NCI-H1092 treated with DMSO at 0.1 percent for 48 hours (cell line): Measurements from ENCODE around the gene FGFR1OP2.
A peak's percentile ranks its signal among the peaks of the same experiment; 100 is the strongest.
"Not testable (repeated sequence)": the region's sequence is repeated elsewhere in the genome, so short reads cannot be mapped to it uniquely, and the experiment has no call there.

ENCODE experiments used
- DNase-seq: peaks from one replicate; lab custom pipeline; 2025; lab: John Stamatoyannopoulos, UW

FGFR1OP2 gene

DNA sequence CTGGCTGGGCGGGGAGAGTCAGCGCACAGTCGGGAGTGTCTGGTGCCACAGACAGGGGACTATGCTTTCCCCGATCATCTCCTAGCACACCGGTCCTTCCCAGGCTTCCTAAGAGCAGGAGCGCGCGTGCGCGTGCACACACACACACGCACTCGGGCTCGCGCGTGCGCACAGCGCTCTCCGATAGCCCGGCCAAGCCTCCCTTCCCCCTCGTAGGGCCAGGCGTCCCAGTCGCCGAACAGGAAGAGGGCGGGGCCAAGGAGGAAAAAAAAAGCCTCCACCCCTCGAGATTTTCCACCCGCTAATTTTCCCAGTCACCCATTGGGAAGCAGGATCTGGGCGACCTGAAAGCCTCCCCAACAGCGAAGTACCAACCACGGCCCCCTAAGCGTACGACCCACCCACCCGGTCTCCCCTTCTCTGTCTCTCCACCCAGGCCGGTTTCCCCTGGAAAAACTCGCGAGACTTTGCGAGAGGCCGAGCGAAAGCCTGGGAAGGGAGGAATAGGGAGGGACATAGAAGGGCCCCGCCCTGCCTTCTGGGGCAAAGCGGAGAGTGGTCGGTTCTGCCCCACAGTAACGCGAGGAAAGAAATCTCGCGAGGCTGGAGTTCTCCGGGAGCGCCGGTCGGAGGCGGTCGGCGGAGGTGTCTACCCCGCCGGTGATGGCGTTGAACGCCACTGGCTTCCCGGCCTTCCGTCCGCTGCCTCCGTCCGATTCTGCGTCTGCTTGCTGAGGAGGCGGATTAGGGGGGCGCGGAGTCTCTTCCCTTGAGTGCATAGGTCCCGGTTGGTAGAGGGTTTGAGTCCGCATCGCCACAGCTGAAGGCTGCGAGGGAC is at the start of gene FGFR1OP2, which contains the start of gene INTS13:
Gene FGFR1OP2 (plus strand): TSS at position 608 of the 838 bp plus-strand sequence. CDS start 15,689 bp downstream, outside the sequence.
Gene INTS13 (minus strand): TSS at position 119 of the 838 bp plus-strand sequence. CDS start 1,178 bp downstream, outside the sequence.
- peak; percentile 98 for DNase-seq

DNA sequence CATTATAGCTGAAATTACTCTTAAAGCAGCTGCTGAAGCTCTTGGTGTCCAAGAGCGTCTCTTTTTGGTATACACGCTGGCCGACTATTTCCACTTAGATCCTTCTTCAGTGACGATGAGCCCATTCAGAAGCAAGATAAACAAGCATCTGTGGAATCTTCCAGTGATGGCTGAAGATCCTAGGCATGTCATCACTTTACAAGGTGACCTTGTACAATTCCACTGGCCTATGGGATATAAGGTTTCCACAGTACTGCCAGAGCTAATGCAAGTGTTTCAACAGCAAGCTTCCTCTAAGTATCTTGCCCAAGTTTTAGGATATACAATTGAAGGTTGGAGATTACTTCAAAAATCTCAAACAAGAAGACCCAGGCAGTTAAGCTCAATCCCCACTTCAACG is 47.5 kb upstream of the FGFR1OP2 start:
- no peak for DNase-seq

DNA sequence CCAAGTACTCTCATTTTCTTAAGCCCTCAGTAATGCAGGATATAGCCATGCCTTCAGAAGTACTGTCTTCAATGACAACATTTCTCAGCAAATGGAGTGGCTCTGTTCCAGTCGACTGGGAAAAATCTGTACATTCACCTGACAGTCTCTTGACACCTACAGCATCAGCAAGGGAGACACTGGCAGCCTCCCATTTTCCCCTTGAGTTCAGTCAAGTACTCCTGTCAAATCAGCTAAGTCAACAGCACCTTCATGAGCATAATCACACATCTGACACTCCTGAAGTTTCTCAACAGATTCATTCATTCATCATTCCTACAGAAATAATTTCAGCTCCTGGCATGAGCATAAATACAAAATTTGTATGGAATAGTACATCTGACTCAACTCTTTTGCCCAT is 46.6 kb upstream of the FGFR1OP2 start:
- DNase-seq: no peak

DNA sequence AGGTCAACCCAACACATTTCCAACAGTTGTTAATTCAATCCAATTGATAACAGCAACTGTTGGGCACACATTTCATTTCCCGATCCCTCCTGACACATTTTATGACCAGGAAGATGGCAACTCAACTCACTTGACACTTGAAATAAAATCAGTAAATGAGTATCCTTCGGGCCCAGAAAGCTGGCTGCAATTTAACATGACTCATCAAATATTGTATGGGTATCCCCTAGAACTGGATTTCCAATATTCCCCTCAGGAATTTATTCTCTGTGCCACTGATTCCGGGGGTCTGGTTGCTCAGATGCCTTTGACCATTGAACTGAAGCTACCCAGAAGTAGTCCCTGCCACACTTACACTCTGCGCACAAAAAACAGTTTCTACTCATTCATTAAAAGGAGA is 42.6 kb upstream of the FGFR1OP2 start:
- no peak for DNase-seq

DNA sequence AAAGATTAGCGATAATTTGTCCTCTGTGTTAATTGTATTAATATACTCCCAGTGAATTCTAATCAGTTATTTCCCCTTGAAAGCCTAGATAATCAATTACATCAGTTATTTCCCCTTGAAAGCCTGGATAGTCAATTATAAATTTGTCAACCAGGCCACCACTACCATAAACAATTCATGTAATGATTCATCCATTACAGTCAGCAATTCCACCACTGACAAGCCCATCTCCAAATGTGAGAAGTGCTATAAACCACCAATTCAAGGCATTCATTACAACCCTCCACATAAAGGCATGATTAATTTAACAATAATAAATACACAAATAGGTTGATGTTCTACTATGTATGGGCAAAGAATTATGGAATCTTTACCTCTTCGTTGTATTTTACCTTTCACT is 41.4 kb upstream of the FGFR1OP2 start:
- DNase-seq: no peak

DNA sequence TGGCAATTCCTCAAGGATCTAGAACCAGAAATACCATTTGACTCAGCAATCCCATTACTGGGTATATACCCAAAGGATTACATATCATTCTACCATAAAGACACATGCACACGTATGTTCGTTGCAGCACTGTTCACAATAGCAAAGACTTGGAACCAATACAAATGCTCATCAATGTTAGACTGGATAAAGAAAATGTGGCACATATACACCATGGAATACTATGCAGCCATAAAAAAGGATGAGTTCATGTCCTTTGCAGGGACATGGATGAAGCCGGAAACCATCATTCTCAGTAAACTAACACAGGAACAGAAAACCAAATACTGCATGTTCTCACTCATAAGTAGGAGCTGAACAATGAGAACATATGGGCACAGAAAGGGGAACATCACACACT is 34.9 kb upstream of the FGFR1OP2 start:
- DNase-seq: not testable (repeated sequence)

DNA sequence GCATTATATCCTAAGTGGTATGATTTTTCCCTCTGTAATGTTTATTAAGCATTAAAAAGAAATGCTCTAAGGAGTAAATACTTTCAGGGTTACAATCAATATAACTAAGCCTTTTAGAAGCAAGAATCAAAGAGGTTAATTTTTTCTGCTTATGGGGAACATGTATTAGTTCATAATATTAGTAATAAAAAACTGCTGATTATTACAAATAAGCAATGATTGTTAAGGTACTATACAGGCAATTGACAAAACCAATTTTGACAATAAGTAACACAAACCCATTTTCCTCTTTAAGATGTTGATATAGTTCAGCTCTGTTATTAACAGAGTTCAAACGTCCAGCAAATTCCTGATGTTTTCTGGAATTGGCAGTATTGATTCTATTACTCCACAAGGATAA is 32.2 kb upstream of the FGFR1OP2 start:
- DNase-seq: no peak

DNA sequence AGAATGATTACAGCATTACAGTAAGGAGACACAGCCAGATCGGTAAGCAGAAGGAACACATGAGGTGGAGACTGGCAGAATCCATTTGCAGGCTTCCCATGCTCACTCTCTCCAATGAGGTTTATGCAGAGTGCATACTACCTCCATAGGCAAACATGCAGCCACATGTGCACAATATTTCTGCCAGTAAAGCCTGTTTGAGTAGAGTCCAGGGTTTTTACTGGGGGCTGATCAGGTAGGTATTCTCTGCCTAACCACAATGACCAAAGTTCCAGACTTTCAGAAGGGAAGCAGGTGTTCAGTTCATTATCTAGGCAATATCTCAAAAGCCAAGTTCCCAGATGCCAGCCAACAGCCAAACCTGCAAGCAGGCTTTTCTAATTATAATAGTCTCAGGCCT is 31.6 kb upstream of the FGFR1OP2 start:
- no peak for DNase-seq

DNA sequence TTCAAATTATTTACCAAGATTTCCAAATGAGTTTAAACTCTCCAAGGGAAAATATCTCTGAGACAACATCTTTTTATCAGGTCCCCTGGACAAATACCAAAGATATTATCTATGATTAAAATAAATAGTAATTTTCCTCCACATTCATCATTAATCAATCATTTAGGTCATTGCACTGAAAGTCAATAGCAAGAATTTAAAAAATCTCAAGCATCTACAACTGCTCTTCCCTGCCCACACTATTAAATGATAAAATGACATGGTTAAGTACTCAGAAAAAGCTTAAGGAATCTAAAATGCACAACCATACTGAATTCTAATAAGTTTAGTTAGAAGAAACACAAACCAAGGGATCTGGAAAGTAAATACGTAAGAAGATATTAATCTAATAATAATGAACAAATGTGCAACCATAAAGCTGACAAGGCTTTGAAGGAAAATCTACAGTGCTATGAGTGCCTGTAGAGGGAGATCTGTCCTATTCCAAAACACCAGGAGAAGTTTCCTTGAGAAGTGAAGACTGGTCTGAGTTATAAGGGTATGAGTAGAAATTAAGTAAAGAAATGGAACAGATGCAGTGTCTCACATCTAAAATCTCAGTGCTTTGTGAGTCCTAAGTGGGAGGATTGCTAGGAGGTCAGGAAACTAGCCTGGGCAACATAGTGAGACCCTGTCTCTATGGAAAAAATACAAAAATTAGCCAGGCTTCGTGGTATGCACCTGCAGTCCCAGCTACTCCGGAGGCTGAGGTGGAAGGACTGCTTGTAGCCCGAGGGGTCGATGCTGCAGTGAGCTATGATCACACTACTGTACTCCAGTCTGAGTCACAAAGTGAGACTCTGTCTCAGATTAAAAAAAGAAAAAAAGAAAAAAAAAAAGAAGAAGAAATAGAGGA is 19.7 kb upstream of the FGFR1OP2 start:
- DNase-seq: no peak

DNA sequence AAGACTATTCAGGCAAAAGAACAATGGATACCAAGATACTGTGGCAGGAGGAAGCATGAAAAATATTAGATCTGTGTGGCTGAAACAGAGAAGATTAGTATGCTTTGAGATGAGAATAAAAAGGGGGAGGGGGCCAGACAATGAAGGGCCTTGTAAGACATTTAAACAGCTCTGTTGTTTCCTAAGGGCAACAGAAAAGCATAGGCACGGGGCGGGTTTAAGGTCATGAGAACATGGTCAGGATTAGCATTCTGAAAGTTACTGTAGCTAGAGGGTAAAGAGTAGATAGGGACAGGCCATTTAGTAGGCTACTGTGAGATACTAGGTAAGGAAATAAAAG is 19.1 kb upstream of the FGFR1OP2 start:
- no peak for DNase-seq

DNA sequence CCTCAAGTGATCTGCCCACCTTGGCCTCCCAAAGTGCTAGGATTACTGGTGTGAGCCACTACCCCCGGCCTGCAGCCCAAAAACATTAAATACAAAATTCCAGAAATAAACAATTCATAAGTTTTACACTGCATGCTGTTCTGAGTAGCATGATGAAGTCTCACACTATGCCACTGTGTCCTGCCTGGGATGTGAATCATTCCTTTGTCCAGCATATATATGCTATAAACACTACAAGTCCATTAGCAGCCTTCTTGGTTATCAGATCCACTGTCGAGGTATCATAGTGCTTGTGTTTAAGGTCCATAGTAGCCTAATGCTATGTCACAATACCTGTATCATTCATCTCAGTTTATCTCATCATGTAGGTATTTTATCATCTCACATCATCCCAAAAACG is 16.4 kb upstream of the FGFR1OP2 start:
- no peak for DNase-seq

DNA sequence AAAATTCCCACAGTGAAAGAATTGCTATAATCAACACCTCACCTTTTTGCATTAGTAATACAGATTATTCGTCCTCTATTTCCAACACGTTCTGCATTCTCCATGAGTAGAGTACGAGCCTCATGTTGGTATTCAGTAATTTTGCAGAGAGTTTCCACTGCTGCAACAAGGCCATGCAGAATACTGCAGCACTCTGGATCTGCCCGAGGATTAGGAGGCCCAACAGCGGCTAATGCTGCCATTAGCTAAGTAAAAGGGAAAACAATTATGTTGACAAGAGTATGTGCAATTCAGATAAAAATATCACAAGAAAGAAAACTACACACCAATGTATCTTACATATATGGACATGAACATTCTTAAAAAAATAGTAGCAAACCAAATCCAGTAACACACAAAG is 9.6 kb upstream of the FGFR1OP2 start:
- no peak for DNase-seq

DNA sequence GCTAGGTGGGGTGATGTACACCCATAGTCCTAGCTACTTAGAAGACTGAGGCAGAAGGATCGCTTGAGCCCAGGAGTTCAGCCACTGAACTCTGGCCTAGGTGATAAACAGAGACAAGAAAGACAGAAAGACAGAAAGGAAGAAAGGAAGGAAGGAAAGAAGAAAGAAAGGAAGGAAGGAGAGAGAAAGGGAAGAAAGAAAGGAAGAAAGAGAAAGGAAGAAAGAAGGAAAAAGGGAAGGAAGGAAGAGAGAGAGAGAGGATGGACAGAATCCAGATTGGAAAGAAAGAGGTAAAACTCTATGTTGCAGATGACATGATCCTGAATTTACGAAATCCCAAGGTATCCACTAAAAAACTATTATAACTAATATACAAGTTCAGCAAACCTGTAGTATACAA is 8.7 kb upstream of the FGFR1OP2 start:
- no peak for DNase-seq

DNA sequence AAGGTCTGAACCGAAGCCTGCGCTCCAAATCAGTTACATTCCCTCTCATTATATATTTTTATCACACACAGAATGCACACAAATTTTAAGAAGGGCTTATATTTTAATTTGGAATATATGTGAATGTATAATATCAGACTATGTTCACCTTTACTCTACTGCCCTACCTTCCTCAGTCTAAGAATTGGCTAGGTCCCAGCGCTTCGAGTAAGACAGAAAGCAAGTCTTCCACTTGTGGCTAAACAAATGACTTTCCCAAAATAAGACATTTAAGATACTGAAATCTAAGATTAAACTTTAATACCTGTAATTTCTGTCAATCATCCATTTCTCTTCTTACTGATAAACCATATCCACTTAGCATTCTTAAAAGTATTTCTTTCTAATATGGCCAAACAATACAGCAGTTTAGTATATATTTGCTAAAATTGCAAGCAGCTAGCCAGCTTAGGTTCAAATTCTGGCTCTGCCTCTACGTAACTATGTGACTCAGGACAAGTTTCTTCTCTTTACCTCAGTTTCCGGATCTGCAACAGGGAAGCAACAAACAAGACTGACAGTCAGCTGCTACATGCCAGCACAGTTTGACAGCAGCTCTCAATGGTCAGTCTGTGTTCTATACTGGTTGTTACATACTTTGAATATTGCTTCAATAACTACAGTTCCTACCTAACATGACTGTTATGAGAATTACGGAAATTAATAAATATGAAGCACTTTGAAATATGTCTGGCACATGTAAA is 2.5 kb upstream of the FGFR1OP2 start:
- DNase-seq: no peak

DNA sequence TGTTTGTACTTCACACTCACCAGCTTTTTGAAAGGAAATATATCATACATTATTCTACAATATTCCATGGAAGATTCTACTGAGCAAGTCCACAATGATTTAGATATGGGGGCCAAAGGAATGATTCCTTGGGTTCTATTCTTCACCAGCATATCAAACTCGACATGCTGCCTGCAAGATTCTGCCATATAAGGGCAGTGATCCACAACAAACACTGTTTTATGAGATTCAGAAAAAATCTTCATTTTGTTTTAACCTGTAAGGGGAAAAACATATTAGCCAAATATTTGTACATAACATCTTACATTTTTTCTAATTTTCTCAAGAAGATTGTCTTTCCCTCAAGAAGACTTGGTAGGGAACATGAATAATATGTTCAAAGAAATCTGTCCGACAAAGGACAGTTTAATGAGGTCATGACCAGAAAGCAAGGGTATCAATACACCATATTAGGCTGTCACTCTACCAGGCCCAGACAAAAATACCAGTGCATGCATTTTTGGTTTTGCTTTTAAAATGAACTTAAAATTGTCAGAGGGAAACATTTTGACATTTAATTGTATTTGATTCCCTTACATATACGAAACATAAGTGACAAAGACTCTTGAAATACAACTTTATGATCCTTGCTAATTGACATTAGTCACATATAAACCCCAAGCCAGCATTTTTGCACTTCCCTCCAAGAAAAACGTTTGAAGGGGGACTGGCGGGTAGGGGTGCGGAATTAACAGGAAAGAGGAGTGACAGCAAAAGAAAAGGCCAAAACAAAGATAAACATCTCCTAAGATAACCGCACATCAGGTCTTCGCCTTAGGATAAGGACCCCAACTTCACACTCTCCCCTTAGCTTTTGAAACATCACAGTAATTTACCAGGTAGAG is 1.5 kb upstream of the FGFR1OP2 start:
- DNase-seq: no peak

DNA sequence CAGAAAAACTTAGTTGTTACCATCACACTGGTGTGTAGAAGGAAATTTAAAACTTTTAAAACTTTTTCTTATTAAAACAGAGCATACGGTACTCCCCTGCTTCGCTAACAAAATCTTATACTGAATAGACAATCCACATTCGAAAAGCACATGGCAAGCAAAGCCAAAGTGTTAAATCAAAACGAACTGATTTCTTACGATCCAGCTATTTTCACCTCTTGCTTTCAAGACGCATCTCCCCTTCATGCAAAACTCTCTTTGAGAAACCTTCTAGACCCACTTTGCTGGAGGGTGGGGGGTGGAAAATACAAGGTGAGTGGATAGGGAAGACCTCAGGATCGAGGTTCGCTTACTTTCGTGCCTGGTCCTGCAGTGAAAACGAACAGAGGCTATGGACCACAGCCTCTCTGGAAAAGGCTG is 817 bp upstream of the FGFR1OP2 start:
- DNase-seq: no peak

DNA sequence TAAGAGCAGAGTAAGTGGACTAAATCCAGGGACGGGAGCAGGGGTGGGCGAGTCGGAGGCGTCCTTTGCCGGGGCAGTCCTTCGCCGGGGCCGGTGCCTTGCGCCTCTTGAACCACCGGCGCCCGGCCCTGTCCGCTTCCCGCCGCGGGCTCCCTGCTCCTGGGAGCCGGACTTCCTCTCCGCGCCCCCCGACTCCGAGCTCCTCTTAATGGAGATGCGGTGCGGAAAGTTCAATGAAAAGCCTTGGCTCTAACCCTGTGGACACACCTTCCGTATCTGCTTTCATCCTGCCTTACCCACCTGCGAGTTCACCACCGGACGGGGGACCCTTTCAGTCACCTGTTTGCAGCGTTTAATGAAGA is 412 bp downstream of the FGFR1OP2 start:
- DNase-seq: no peak

DNA sequence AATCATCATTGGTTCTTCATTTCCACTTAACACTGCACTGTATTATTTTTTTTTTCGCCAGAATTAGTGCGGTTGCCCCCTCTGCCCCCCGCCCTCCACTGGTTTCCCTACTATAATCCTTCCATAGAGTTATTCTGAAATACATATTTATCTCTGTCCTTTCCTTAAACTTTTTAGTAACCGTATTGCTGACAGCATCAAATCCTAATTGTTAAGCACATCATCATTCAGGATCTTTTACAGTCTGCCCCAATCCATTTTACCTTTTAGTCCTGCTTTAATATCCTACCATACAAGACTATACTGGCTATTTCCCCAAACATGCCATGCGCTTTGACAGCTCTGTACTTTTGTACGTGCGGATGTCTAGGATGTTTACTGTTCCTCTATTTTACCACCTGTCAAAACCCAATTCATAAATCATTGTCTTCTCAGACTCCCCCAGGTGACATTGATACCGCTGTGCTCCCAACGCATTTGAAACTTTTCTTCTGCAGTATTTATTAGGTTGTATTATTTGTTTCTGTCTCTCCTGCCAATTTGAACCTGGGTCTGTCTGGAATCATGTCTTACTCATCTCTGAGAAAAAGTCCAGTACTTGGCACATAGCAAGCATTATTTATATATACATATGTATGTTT is 1.0 kb downstream of the FGFR1OP2 start:
- no peak for DNase-seq

DNA sequence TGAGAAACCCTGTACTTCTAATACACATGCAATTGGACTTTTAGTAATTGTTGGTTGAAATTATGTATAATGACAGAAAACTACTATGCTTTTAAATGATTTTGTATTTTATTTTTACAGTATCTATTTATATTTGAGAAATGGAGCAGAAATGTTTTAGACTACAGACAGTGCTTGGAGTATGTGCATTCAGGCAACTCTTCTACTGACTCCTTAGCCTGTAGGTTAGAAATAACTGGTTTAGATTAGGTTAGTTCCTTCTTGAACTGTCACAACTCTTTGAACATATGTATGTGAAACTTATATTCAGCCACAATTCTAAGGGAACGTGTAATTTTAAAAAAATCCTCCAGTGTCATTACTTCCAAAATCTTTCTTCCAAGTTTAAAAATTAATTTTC is 1.7 kb downstream of the FGFR1OP2 start:
- DNase-seq: no peak

DNA sequence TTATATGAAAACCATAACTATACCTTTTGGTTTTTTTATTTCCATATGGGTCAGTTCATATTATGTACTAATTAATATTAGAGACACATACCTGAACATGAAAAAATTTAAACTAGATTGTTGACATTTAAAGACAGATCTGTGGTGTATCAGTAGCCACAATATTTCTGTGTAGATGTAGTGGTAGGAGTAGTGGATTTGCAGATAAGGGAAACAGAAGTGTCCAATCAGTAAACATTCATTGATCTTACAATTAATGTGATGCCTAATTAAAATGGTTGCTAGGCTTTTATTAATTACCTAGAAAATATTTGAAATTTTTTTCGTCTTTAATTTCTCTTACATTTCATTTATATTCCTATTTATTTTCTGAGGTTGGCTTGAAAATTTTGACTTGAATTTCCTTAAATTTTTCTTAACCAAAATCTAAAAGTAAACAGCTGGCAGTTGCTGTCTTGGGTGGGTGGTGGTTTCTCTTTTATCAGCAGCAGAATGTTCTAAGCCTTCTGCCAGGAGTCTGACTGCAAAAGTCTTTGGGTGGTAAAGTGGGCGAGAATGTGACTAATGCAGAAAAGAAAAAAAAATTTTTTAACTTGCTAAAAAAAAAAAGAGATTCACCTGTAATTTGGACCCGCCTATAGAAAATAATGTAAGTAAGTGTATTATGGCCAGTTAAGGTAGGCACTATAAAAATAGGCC is 2.4 kb downstream of the FGFR1OP2 start:
- no peak for DNase-seq
